ENCODE results near the gene RPS26.

Gene RPS26

GRCh38 chr12:56080556-56081138, 38.9 kb downstream of the RPS26 start:
- Histone ChIP-seq H3K4me3 (ENCODE audit: low read length) (peak overlapping the region; percentile 84; the same call in 1 of the 2 replicates), H3K4me2 (ENCODE audit: low read length) (peak overlapping the region; percentile 83), H3K36me3 (ENCODE audit: control insufficient read depth, low read length) (no peaks in the 10 kb centered on the region), H3K9me2 (replicated peaks; ENCODE audit: control insufficient read depth, low read length) (no peaks in the 10 kb centered on the region), H3K4me1 (ENCODE audit: control insufficient read depth, low read length) (peaks cover 10% of the 10 kb centered on the region), H3F3A (ENCODE audit: control insufficient read depth, insufficient read depth) (no peaks in the 10 kb centered on the region), H3K9me3 (ENCODE audit: control insufficient read depth, insufficient read depth, low read length) (no peaks in the 10 kb centered on the region), H4K20me1 (ENCODE audit: control insufficient read depth, insufficient read depth, low read depth, low read length) (no peaks in the 10 kb centered on the region), H3K79me2 (ENCODE audit: control insufficient read depth, low read length) (no peaks in the 10 kb centered on the region), H3K27ac (ENCODE audit: low read depth, low read length) (no peak overlapping the region), H3K27me3 (ENCODE audit: control insufficient read depth, low read length) (peaks cover 37% of the 10 kb centered on the region)
- TF ChIP-seq EZH2phosphoT487 (IDR thresholded peaks at IDR 0.05; ENCODE audit: borderline replicate concordance, low read length), result no peak

- Histone ChIP-seq H3K9me2 (replicated peaks; ENCODE audit: control insufficient read depth, low read length) (no peaks in the 10 kb centered on the region), H3K4me1 (ENCODE audit: control insufficient read depth, low read length) (peaks cover 10% of the 10 kb centered on the region), H3K27me3 (ENCODE audit: control insufficient read depth, low read length) (peaks cover 37% of the 10 kb centered on the region), H4K20me1 (ENCODE audit: control insufficient read depth, insufficient read depth, low read depth, low read length) (no peaks in the 10 kb centered on the region), H3K27ac (ENCODE audit: low read depth, low read length) (no peak overlapping the region), H3K9me3 (ENCODE audit: control insufficient read depth, insufficient read depth, low read length) (no peaks in the 10 kb centered on the region), H3F3A (ENCODE audit: control insufficient read depth, insufficient read depth) (no peaks in the 10 kb centered on the region), H3K4me2 (ENCODE audit: low read length) (no peak overlapping the region), H3K36me3 (ENCODE audit: control insufficient read depth, low read length) (no peaks in the 10 kb centered on the region), H3K79me2 (ENCODE audit: control insufficient read depth, low read length) (no peaks in the 10 kb centered on the region), H3K4me3 (ENCODE audit: low read length) (no peak overlapping the region)
- TF ChIP-seq CTCF (IDR thresholded peaks at IDR 0.05; ENCODE audit: low read depth, low read length, poor library complexity, severe bottlenecking), result no peak
These were observed 40.0 kb downstream of the RPS26 start for GRCh38 chr12:56081393-56082347.

- TF ChIP-seq EZH2phosphoT487 (IDR thresholded peaks at IDR 0.05; ENCODE audit: borderline replicate concordance, low read length), result no peak
- no peak for TF ChIP-seq CTCF (IDR thresholded peaks at IDR 0.05; ENCODE audit: low read depth, low read length, poor library complexity, severe bottlenecking)
- Histone ChIP-seq H3K27me3 (ENCODE audit: control insufficient read depth, low read length) (peaks cover 37% of the 10 kb centered on the region), H3K4me2 (ENCODE audit: low read length) (no peak overlapping the region), H3K4me1 (ENCODE audit: control insufficient read depth, low read length) (peaks cover 10% of the 10 kb centered on the region), H3K36me3 (ENCODE audit: control insufficient read depth, low read length) (no peaks in the 10 kb centered on the region), H3K27ac (ENCODE audit: low read depth, low read length) (no peak overlapping the region), H3K79me2 (ENCODE audit: control insufficient read depth, low read length) (no peaks in the 10 kb centered on the region), H3K9me2 (replicated peaks; ENCODE audit: control insufficient read depth, low read length) (no peaks in the 10 kb centered on the region), H3F3A (ENCODE audit: control insufficient read depth, insufficient read depth) (no peaks in the 10 kb centered on the region), H3K9me3 (ENCODE audit: control insufficient read depth, insufficient read depth, low read length) (no peaks in the 10 kb centered on the region), H4K20me1 (ENCODE audit: control insufficient read depth, insufficient read depth, low read depth, low read length) (no peaks in the 10 kb centered on the region), H3K4me3 (ENCODE audit: low read length) (no peak overlapping the region)
These were observed 40.7 kb downstream of the RPS26 start for GRCh38 chr12:56082382-56082781.

GRCh38 chr12:56082967-56083366, 41.2 kb downstream of the RPS26 start:
- no peaks in the 10 kb centered on the region for H3K9me3 ChIP-seq (ENCODE audit: control insufficient read depth, insufficient read depth, low read length)
- H3K79me2 ChIP-seq (ENCODE audit: control insufficient read depth, low read length), result no peaks in the 10 kb centered on the region
- no peaks in the 10 kb centered on the region for H3K36me3 ChIP-seq (ENCODE audit: control insufficient read depth, low read length)
- peaks cover 37% of the 10 kb centered on the region for H3K27me3 ChIP-seq (ENCODE audit: control insufficient read depth, low read length)
- H3K4me3 ChIP-seq (ENCODE audit: low read length), result no peak overlapping the region
- peaks cover 10% of the 10 kb centered on the region for H3K4me1 ChIP-seq (ENCODE audit: control insufficient read depth, low read length)
- H4K20me1 ChIP-seq (ENCODE audit: control insufficient read depth, insufficient read depth, low read depth, low read length), result no peaks in the 10 kb centered on the region
- no peak for TF ChIP-seq CTCF (IDR thresholded peaks at IDR 0.05; ENCODE audit: low read depth, low read length, poor library complexity, severe bottlenecking)
- TF ChIP-seq EZH2phosphoT487 (IDR thresholded peaks at IDR 0.05; ENCODE audit: borderline replicate concordance, low read length), result no peak
- no peak overlapping the region for H3K27ac ChIP-seq (ENCODE audit: low read depth, low read length)
- no peaks in the 10 kb centered on the region for H3F3A ChIP-seq (ENCODE audit: control insufficient read depth, insufficient read depth)
- H3K4me2 ChIP-seq (ENCODE audit: low read length), result no peak overlapping the region
- H3K9me2 ChIP-seq (replicated peaks; ENCODE audit: control insufficient read depth, low read length), result no peaks in the 10 kb centered on the region

Data from DOHH2 (cell line).